Bladder microvascular endothelial cell (primary cell): Measurements from ENCODE around the gene CCDC177. TPM values are rescaled to one million over a fixed set of nuclear protein-coding genes. Genes with fewer than 3 reads are reported as not detected.

ENCODE experiments used
- total RNA-seq: library from RNA; depleted of rRNA; stranded (reverse); fragments of >200 nt; gene quantifications from 2 replicates; pipeline ENCODE4 v1.2.3, GENCODE V29; 2014

CCDC177 gene
- not detected in 2 replicates for total RNA-seq

GRCh38 chr14:69574263-69574953, at the start of gene CCDC177:
TSS of gene CCDC177 (minus strand) at chr14:69574871. CDS start at chr14:69573622, 1,249 bp downstream.

GRCh38 chr14:69611172-69612013, 36.7 kb upstream of the CCDC177 start, which contains the start of gene SUSD6:
TSS of gene SUSD6 (plus strand) at chr14:69611596. CDS start at chr14:69658593, 46,997 bp downstream.

Other genes starting within 250 kb of the CCDC177 start
- 154 and 261 TPM in 2 replicates for gene ERH, start 176.6 kb downstream of the CCDC177 start, total RNA-seq
- 58.8 and 114 TPM in 2 replicates for gene SLC39A9, start 176.2 kb downstream of the CCDC177 start, total RNA-seq
- gene PLEKHD1, start 90.1 kb downstream of the CCDC177 start, total RNA-seq, result 0.06 TPM in 1 of 2 replicates, not detected in the other
- gene SUSD6, start 36.7 kb upstream of the CCDC177 start, total RNA-seq, result 14.7 and 23.7 TPM in 2 replicates
- gene SRSF5, start 192.3 kb upstream of the CCDC177 start, total RNA-seq, result 94.9 and 180 TPM in 2 replicates
- gene SLC10A1, start 222.4 kb upstream of the CCDC177 start, total RNA-seq, result not detected in 2 replicates